ENCODE measurements around the gene SOX21. TPM values are rescaled to one million over a fixed set of nuclear protein-coding genes. Genes with fewer than 3 reads are reported as not detected.

The SOX21 gene
- total RNA-seq, 1 experiment from 2014 or later, result 11.4 TPM

DNA sequence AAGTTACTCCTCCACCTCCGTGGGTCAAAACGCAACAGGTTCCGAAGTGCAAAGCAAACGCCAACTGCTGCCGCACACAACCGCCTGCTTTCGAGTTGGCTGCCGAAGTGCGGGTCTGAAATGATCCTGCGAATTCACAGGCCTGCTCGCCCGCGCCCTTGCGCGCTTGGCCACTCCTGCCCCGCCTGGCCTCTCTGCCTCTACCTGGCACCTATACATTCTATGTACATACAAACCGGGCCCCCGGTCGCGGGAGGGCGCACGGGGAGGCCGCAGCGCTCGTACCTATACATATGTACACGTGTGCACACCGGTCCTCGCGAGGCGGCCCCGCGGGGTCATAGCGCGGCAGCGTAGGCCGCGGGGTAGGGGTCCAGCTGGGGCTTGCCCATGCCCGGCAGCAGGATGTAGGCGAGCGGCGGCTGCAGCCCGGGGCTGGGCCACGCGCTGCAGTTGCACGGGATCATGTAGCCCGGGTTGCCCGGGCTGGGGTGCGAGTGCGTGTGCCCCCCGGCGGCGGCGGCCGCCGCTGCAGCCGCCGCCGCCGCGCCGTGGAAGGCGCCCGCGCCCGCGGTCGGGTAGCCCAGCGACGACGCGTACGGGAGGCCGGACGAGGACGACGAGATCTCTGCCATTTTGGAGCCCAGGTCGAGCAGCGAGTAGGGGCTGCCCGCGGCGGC, 1.3 kb downstream of the SOX21 start:
- H3K4me3 Mint-ChIP-seq, result peak overlapping the region; percentile 76
- H3K36me3 Mint-ChIP-seq, result no peaks in the 10 kb centered on the region
- DNase-seq (ENCODE audit: low spot score) (peak; percentile 53), ATAC-seq (peak; percentile 23)
- peaks cover 85% of the 10 kb centered on the region for H3K27me3 Mint-ChIP-seq (ENCODE audit: low read depth)
- TF ChIP-seq KAT7 (CRISPR knock-in tag; IDR thresholded peaks at IDR 0.05; ENCODE audit: borderline replicate concordance) (no peak), CREM (CRISPR knock-in tag; IDR thresholded peaks at IDR 0.05) (0 out of 2 replicates have a peak, but pooled peaks have one; percentile 15), SMAD3 (CRISPR knock-in tag; IDR thresholded peaks at IDR 0.05; ENCODE audit: borderline replicate concordance) (no peak), TEAD4 (CRISPR knock-in tag; IDR thresholded peaks at IDR 0.05) (no peak), CTCF (IDR thresholded peaks at IDR 0.05) (no peak), ATF1 (CRISPR knock-in tag; IDR thresholded peaks at IDR 0.05) (0 out of 2 replicates have a peak, but pooled peaks have one; percentile 57), ETV6 (CRISPR knock-in tag; IDR thresholded peaks at IDR 0.05) (0 out of 2 replicates have a peak, but pooled peaks have one; percentile 27), ZNF416 (CRISPR knock-in tag; IDR thresholded peaks at IDR 0.05) (no peak)
- TF ChIP-seq, protein P1, sequence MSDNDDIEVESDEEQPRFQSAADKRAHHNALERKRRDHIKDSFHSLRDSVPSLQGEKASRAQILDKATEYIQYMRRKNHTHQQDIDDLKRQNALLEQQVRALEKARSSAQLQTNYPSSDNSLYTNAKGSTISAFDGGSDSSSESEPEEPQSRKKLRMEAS (CRISPR knock-in tag; IDR thresholded peaks at IDR 0.05), result peak; percentile 14; the same call in 1 of the 2 replicates
- TF ChIP-seq, protein P2, sequence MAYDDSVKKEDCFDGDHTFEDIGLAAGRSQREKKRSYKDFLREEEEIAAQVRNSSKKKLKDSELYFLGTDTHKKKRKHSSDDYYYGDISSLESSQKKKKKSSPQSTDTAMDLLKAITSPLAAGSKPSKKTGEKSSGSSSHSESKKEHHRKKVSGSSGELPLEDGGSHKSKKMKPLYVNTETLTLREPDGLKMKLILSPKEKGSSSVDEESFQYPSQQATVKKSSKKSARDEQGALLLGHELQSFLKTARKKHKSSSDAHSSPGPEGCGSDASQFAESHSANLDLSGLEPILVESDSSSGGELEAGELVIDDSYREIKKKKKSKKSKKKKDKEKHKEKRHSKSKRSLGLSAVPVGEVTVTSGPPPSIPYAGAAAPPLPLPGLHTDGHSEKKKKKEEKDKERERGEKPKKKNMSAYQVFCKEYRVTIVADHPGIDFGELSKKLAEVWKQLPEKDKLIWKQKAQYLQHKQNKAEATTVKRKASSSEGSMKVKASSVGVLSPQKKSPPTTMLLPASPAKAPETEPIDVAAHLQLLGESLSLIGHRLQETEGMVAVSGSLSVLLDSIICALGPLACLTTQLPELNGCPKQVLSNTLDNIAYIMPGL (CRISPR knock-in tag; IDR thresholded peaks at IDR 0.05), result peak; percentile 32
- TF ChIP-seq, protein P3, sequence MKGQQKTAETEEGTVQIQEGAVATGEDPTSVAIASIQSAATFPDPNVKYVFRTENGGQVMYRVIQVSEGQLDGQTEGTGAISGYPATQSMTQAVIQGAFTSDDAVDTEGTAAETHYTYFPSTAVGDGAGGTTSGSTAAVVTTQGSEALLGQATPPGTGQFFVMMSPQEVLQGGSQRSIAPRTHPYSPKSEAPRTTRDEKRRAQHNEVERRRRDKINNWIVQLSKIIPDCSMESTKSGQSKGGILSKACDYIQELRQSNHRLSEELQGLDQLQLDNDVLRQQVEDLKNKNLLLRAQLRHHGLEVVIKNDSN (CRISPR knock-in tag; IDR thresholded peaks at IDR 0.05), result no peak
- TF ChIP-seq, protein P4, sequence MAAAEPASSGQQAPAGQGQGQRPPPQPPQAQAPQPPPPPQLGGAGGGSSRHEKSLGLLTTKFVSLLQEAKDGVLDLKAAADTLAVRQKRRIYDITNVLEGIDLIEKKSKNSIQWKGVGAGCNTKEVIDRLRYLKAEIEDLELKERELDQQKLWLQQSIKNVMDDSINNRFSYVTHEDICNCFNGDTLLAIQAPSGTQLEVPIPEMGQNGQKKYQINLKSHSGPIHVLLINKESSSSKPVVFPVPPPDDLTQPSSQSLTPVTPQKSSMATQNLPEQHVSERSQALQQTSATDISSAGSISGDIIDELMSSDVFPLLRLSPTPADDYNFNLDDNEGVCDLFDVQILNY (CRISPR knock-in tag; IDR thresholded peaks at IDR 0.05), result 0 out of 2 replicates have a peak, but pooled peaks have one; percentile 35
- TF ChIP-seq, protein P5, sequence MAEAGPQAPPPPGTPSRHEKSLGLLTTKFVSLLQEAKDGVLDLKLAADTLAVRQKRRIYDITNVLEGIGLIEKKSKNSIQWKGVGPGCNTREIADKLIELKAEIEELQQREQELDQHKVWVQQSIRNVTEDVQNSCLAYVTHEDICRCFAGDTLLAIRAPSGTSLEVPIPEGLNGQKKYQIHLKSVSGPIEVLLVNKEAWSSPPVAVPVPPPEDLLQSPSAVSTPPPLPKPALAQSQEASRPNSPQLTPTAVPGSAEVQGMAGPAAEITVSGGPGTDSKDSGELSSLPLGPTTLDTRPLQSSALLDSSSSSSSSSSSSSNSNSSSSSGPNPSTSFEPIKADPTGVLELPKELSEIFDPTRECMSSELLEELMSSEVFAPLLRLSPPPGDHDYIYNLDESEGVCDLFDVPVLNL (CRISPR knock-in tag; IDR thresholded peaks at IDR 0.05; ENCODE audit: borderline replicate concordance, low read depth), result no peak
- H3K9me3 Mint-ChIP-seq, result no peaks in the 10 kb centered on the region
- CTCF ChIA-PET, result interaction anchor here (1.1 to 1.2 kb wide), 2 partner anchors 91 to 257 kb away, joined by 3 read pairs; no protein-coding TSS in a partner anchor
- no peak overlapping the region for H3K27ac Mint-ChIP-seq
- POLR2A ChIA-PET, result no interaction called here
- H3K4me1 Mint-ChIP-seq, result peaks cover 57% of the 10 kb centered on the region

DNA sequence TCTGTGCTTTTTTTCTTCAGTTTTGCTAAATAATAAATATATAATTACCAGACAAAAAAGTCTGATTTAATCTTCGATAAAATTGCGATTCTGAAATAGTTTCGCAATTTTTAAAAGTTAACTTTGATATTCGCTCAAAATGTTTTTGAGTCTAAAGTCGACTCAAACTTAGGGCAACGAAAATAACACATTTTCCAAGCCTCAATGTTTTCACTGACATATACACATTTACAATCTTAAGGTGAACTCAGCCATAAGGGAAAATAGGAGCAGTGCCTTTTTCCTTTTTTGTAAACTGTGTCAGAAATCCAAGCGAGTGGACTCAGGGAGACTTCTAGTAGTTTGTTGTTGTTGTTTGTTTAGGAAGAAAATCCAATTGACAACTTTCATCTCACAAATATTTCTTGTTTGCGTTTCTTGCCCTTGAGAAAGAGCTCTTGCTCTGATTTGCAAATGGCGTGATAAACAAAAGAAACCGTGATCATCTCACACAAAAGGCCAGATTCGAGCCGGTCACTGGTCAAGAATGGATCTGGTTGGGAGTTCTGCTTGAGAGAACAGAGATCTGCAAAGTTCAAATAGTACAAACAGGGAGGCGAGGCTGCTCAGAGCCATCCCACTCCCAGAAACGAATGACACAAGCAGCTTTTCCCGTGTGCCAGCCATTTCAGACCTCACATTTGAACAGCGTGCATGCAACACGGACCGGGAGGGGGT, 2.1 kb downstream of the SOX21 start:
- DNase-seq (ENCODE audit: low spot score) (no peak), ATAC-seq (no peak)
- peak overlapping the region; percentile 91 for H3K27ac Mint-ChIP-seq
- H3K4me3 Mint-ChIP-seq, result peak overlapping the region; percentile 76
- H3K27me3 Mint-ChIP-seq (ENCODE audit: low read depth), result peaks cover 85% of the 10 kb centered on the region
- H3K9me3 Mint-ChIP-seq, result no peaks in the 10 kb centered on the region
- no peaks in the 10 kb centered on the region for H3K36me3 Mint-ChIP-seq
- H3K4me1 Mint-ChIP-seq, result peaks cover 57% of the 10 kb centered on the region
- CTCF ChIA-PET, result interaction anchor here (1.1 to 1.4 kb wide), 3 partner anchors 49 to 258 kb away, joined by 3 to 4 read pairs (median 3); no protein-coding TSS in a partner anchor
- POLR2A ChIA-PET, result no interaction called here
- TF ChIP-seq, protein P2 (CRISPR knock-in tag; IDR thresholded peaks at IDR 0.05), result no peak; the same call in 1 of the 2 replicates
- TF ChIP-seq CREM (CRISPR knock-in tag; IDR thresholded peaks at IDR 0.05), result no peak
- no peak for TF ChIP-seq GRHL2 (CRISPR knock-in tag; IDR thresholded peaks at IDR 0.05; ENCODE audit: insufficient replicate concordance, severe bottlenecking)
- TF ChIP-seq SP1 (CRISPR knock-in tag; conservative IDR thresholded peaks at IDR 0.05), result no peak
- no peak for TF ChIP-seq ZMAT4 (CRISPR knock-in tag; IDR thresholded peaks at IDR 0.05)
- TF ChIP-seq PREB (CRISPR knock-in tag; IDR thresholded peaks at IDR 0.05; ENCODE audit: borderline replicate concordance), result no peak
- TF ChIP-seq, protein P6, sequence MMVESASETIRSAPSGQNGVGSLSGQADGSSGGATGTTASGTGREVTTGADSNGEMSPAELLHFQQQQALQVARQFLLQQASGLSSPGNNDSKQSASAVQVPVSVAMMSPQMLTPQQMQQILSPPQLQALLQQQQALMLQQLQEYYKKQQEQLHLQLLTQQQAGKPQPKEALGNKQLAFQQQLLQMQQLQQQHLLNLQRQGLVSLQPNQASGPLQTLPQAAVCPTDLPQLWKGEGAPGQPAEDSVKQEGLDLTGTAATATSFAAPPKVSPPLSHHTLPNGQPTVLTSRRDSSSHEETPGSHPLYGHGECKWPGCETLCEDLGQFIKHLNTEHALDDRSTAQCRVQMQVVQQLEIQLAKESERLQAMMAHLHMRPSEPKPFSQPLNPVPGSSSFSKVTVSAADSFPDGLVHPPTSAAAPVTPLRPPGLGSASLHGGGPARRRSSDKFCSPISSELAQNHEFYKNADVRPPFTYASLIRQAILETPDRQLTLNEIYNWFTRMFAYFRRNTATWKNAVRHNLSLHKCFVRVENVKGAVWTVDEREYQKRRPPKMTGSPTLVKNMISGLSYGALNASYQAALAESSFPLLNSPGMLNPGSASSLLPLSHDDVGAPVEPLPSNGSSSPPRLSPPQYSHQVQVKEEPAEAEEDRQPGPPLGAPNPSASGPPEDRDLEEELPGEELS (CRISPR knock-in tag; IDR thresholded peaks at IDR 0.05), result no peak

All from WTC11 (cell line).